Liver (tissue), 3 donors: ENCODE data around the gene MYL3.
A peak's percentile ranks its signal among the peaks of the same experiment; 100 is the strongest.

Experiments used
- CTCF ChIP-seq: fragments of 150-350 bp; IDR thresholded peaks from 2 replicates; pipeline ENCODE4 v1.5.1; 2017; ENCODE audit warnings: improper control_type of control experiment, low read depth, low read length; ENCODE audit not compliant: missing input control
- EGR1 ChIP-seq, 2 donors: IDR thresholded peaks; 2 replicates each; pipeline ENCODE4 v1.6.1; 2016 to 2018; ENCODE audit warnings: antibody characterized with exemption in 2 of 2, low read depth in 2 of 2
- FOXA1 ChIP-seq: IDR thresholded peaks from 2 replicates; pipeline ENCODE4 v1.6.1; 2016; ENCODE audit warnings: antibody characterized with exemption
- FOXA2 ChIP-seq: IDR thresholded peaks from 2 replicates; pipeline ENCODE4 v1.6.1; 2016; ENCODE audit warnings: antibody characterized with exemption
- GABPA ChIP-seq, 2 donors: IDR thresholded peaks in 1 of 2; conservative IDR thresholded peaks in 1 of 2; 2 replicates each; pipeline ENCODE4 v1.6.1; 2016; ENCODE audit warnings: antibody characterized with exemption in 2 of 2, mild to moderate bottlenecking in 1 of 2, moderate library complexity in 1 of 2
- JUND ChIP-seq, 2 donors: IDR thresholded peaks; 2 replicates each; pipeline ENCODE4 v1.6.1; 2016; ENCODE audit warnings: antibody characterized with exemption in 2 of 2
- MAX ChIP-seq: IDR thresholded peaks from 2 replicates; pipeline ENCODE4 v1.6.1; 2016; ENCODE audit warnings: antibody characterized with exemption
- RAD21 ChIP-seq, 2 donors: IDR thresholded peaks; 2 replicates each; pipeline ENCODE4 v1.6.1; 2016; ENCODE audit warnings: antibody characterized with exemption in 2 of 2, mild to moderate bottlenecking in 2 of 2
- REST ChIP-seq: IDR thresholded peaks from 2 replicates; pipeline ENCODE4 v1.6.1; 2016; ENCODE audit warnings: antibody characterized with exemption, mild to moderate bottlenecking
- RXRA ChIP-seq, 2 donors: IDR thresholded peaks; 2 replicates each; pipeline ENCODE4 v1.6.1; 2017 to 2018; ENCODE audit warnings: antibody characterized with exemption in 2 of 2, mild to moderate bottlenecking in 1 of 2
- TAF1 ChIP-seq: conservative IDR thresholded peaks from 2 replicates; pipeline ENCODE4 v1.6.1; 2016; ENCODE audit warnings: antibody characterized with exemption, mild to moderate bottlenecking
- YY1 ChIP-seq: IDR thresholded peaks from 2 replicates; pipeline ENCODE4 v1.6.1; 2016; ENCODE audit warnings: antibody characterized with exemption, mild to moderate bottlenecking
- ZBTB33 ChIP-seq: IDR thresholded peaks from 2 replicates; pipeline ENCODE4 v1.6.1; 2016; ENCODE audit warnings: antibody characterized with exemption
- donor health status: healthy.
- donor health status: healthy.

- TF ChIP-seq YY1 (no peak), CTCF (peak; percentile 44), MAX (peak; percentile 7), FOXA2 (no peak), REST (no peak), TAF1 (no peak), FOXA1 (no peak), JUND (IDR thresholded peaks at IDR 0.05) (no peak), RXRA (IDR thresholded peaks at IDR 0.05) (peak in 1 of 2 donors; percentile 20), ZBTB33 (no peak), RAD21 (IDR thresholded peaks at IDR 0.05) (peak; percentile 42 to 65), GABPA (IDR thresholded peaks at IDR 0.05 in 1 of 2, conservative IDR thresholded peaks at IDR 0.05 in 1 of 2) (peak in 1 of 2 donors; percentile 61), EGR1 (IDR thresholded peaks at IDR 0.05; ENCODE audit: low read depth in 2 of 2) (no peak)
These were observed 17.2 kb downstream of the MYL3 start for GRCh38 chr3:46845860-46846623.
